Thoracic aorta (tissue), 2 donors: ENCODE results near the gene PADI4. TPM values are rescaled to one million over a fixed set of nuclear protein-coding genes. Genes with fewer than 3 reads are reported as not detected.

Source experiments
- ATAC-seq: fragments of 150-250 bp; one replicate; pipeline ENCODE4 v1.8.0; 2017; ENCODE audit warnings: low read depth; ENCODE audit not compliant: insufficient number of reproducible peaks, low FRiP score
- DNase-seq: peaks from one replicate; pipeline ENCODE4 v3.0.0-alpha.2; 2020; ENCODE audit warnings: low spot score
- H3K27ac ChIP-seq, 2 donors: fragments of 200-600 bp; sonication (generic); 1 replicate in 1 of 2; 2 replicates in 1 of 2; pipeline ENCODE4 v1.5.1; 2016; ENCODE audit warnings: mild to moderate bottlenecking in 2 of 2, moderate library complexity in 2 of 2
- H3K27me3 ChIP-seq: fragments of 200-600 bp; sonication (generic); replicated peaks from 2 replicates; pipeline ENCODE4 v1.6.0; 2016; ENCODE audit warnings: mild to moderate bottlenecking; ENCODE audit not compliant: insufficient read depth
- H3K36me3 ChIP-seq: fragments of 200-600 bp; sonication (generic); one replicate; pipeline ENCODE4 v1.5.1; 2016
- H3K4me1 ChIP-seq, 2 donors: fragments of 200-600 bp; sonication (generic); 1 replicate in 1 of 2; 2 replicates in 1 of 2; pipeline versions ENCODE4 v1.5.1 to v1.6.0; 2016; ENCODE audit warnings: low read depth in 2 of 2, mild to moderate bottlenecking in 1 of 2; ENCODE audit not compliant: control insufficient read depth in 1 of 2
- H3K4me3 ChIP-seq: fragments of 200-600 bp; sonication (generic); 2 replicates; pipeline ENCODE4 v1.5.1; 2016; ENCODE audit warnings: mild to moderate bottlenecking
- H3K9me3 ChIP-seq: fragments of 200-600 bp; sonication (generic); 2 replicates; pipeline ENCODE4 v1.5.1; 2016
- total RNA-seq, 2 donors: library from RNA; depleted of rRNA; stranded (reverse); fragments of >200 nt; gene quantifications; one replicate each; pipeline versions ENCODE4 v1.1.0 to v1.2.3, GENCODE V29; 2016
- TF ChIP-seq, protein P1 (sequence below): fragments of 200-600 bp; sonication (generic); IDR thresholded peaks from one replicate; pipeline ENCODE4 v1.5.1; 2019; ENCODE audit warnings: antibody characterized with exemption

The PADI4 gene
- total RNA-seq, 2 donors from 2014 or later: 0.27 to 0.42 TPM

DNA sequence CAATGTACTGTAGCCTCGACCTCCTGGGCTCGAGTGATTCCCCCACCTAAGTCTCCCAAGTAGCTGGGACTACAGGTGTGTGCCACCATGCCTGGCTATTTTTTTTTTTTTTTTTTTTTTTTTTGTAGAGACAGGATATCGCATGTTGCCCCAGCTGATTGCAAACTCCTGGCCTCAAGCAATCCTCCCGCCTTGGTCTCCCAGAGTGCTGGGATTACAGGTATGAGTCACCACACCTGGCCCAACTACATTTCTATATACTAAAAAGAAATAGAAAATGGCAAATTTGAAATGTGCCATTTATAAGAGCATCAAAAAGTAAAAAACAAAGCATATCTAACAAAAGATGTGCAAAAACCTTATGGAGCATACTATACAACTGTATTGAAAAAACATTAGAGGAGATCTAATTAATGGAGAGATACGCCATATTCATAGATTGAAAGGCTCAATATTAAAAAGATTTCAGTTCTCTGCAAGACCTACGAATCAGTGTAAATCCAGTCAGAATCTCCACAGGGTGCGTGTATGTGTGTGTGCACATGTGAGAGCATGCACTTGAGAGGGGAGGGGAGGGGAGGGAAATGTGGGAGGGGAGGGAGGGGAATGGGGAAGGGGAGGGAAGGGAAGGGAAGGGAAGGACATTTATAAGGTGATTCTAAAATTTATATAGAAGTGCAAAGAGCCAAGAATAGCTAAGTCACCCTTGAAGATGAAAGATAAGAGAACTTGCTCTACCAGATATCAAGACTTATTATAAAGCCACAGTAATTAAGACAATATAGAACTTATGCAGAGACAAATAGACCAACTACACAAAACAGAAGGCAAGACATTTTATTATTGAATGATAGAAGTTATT is 15.5 kb upstream of the PADI4 start:
- H3K9me3 ChIP-seq: no peaks in the 10 kb centered on the region
- no peak overlapping the region for H3K4me3 ChIP-seq
- no peak for ATAC-seq
- TF ChIP-seq, protein P1, sequence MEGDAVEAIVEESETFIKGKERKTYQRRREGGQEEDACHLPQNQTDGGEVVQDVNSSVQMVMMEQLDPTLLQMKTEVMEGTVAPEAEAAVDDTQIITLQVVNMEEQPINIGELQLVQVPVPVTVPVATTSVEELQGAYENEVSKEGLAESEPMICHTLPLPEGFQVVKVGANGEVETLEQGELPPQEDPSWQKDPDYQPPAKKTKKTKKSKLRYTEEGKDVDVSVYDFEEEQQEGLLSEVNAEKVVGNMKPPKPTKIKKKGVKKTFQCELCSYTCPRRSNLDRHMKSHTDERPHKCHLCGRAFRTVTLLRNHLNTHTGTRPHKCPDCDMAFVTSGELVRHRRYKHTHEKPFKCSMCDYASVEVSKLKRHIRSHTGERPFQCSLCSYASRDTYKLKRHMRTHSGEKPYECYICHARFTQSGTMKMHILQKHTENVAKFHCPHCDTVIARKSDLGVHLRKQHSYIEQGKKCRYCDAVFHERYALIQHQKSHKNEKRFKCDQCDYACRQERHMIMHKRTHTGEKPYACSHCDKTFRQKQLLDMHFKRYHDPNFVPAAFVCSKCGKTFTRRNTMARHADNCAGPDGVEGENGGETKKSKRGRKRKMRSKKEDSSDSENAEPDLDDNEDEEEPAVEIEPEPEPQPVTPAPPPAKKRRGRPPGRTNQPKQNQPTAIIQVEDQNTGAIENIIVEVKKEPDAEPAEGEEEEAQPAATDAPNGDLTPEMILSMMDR: no peak
- H3K27ac ChIP-seq: no peak overlapping the region
- H3K4me1 ChIP-seq: no peaks in the 10 kb centered on the region
- H3K36me3 ChIP-seq: no peaks in the 10 kb centered on the region
- no peaks in the 10 kb centered on the region for H3K27me3 ChIP-seq
- no peak for DNase-seq

DNA sequence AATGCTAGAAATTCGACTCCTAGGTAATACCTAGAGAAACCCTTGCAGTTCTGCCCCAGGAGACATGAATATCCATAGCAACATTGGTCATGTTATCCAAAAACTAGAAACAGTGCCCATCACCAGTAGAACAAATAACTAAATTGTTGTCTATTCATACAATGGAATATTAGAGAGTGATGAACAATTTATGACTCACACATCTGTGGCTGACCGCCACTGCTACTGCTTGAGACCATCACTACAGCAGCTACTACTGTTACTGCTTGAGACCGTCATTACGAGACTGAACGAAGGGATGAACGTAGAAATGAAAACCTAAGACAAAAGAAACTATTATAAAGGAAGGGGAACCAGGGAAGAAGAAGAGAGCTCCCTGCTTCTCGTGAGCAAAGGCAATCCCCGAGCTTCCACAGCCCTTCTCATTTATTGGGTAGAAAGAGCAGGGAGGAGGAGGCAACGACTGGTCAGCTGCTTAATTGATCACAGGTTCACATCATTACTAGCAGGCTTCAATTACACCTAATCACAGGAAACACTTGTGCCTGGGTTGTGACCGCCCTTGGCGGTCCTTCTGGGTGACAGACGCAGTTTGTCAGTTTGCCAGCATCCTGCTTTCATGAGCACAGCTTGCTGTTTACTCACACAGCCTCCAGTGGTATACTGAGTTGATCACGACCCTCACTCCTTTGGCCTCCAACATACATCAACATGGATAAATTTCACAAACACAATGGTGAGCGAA is 14.1 kb upstream of the PADI4 start:
- ATAC-seq (no peak), DNase-seq (no peak)
- no peaks in the 10 kb centered on the region for H3K4me1 ChIP-seq
- no peaks in the 10 kb centered on the region for H3K9me3 ChIP-seq
- H3K27ac ChIP-seq: no peak overlapping the region
- TF ChIP-seq, protein P1: no peak
- no peaks in the 10 kb centered on the region for H3K36me3 ChIP-seq
- no peak overlapping the region for H3K4me3 ChIP-seq
- no peaks in the 10 kb centered on the region for H3K27me3 ChIP-seq

DNA sequence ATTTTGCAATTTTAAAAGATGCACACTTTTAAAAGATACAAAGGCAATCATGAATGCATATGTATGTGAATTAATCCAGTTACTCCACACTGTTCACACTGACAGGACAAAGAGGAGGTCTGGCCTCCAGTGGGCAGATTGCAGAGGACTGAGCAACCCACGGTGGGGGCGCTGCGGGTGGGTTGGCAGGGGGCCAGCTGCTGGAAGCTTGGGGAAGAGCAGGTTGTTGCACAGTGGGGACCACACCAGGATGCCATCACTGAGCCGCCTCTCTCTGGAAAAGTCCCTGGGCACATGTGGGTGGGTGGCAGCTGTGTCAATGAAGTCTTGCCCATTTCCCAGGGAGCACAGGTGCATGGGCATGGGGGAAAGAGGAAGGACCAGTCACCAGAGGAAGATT is 12.7 kb upstream of the PADI4 start:
- Histone ChIP-seq H3K36me3 (no peaks in the 10 kb centered on the region), H3K27ac (no peak overlapping the region), H3K4me3 (no peak overlapping the region), H3K9me3 (no peaks in the 10 kb centered on the region), H3K4me1 (no peaks in the 10 kb centered on the region), H3K27me3 (no peaks in the 10 kb centered on the region)
- ATAC-seq (no peak), DNase-seq (no peak)
- TF ChIP-seq, protein P1: no peak

DNA sequence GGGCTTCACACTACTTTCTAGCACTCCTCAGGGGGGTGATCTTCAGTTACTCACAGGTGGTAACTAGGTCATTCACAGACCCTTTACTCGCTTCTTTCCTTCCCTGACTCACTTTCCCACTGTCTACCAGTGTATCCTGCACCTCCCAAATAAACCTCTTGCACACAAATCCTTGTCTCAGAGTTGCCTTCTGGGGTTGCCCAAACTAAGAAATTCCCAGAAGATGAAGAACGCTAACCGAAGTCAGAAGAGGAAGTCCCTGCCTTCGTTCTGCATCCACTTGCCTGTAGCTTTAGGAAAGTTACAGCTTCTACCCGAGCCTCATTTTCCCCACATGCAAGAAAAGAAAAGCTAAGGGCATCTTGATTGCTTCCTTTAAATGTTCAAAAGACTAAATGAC is 11.9 kb upstream of the PADI4 start:
- Histone ChIP-seq H3K9me3 (no peaks in the 10 kb centered on the region), H3K27ac (no peak overlapping the region), H3K27me3 (no peaks in the 10 kb centered on the region), H3K36me3 (no peaks in the 10 kb centered on the region), H3K4me3 (no peak overlapping the region), H3K4me1 (no peaks in the 10 kb centered on the region)
- ATAC-seq (no peak), DNase-seq (no peak)
- TF ChIP-seq, protein P1: no peak

DNA sequence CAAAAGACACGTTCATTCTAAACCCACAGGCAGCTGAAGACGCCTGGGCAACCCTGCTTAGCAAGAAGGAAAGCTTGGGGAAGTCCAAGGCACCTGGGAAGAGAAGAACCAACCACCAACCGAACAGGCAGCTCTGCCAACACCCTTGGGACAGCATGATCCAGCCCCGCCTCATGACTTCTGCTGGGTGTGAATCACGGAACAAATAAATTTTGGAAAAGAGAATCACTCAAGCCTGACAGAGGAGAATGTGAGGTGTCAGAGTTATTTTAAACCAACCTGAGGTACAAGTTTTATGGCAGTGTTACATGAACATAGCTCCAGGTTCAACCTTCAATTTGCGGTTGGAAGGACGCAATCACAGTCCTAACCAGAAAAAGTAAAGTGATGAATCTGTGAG is 10.0 kb upstream of the PADI4 start:
- DNase-seq: no peak
- H3K9me3 ChIP-seq: peaks cover 6% of the 10 kb centered on the region
- no peak for ATAC-seq

More for the DNA sequence above, 10.0 kb upstream of the PADI4 start:
- Histone ChIP-seq H3K27ac (no peak overlapping the region), H3K4me1 (no peaks in the 10 kb centered on the region), H3K27me3 (no peaks in the 10 kb centered on the region), H3K36me3 (no peaks in the 10 kb centered on the region), H3K4me3 (no peak overlapping the region)
- TF ChIP-seq, protein P1: no peak
